Activated T-helper 9 cell treated with anti-CD3 and anti-CD28 coated beads, Interleukin-2, amount 50 U/mL, for 16 hours (primary cell): ENCODE measurements around the gene FERMT1.
"Not testable (repeated sequence)": the region's sequence is repeated elsewhere in the genome, so short reads cannot be mapped to it uniquely, and the experiment has no call there.

Experiments
- DNase-seq: peaks from one replicate; pipeline ENCODE4 v3.0.0-alpha.2; 2020; ENCODE audit warnings: low read depth

The FERMT1 gene

DNA sequence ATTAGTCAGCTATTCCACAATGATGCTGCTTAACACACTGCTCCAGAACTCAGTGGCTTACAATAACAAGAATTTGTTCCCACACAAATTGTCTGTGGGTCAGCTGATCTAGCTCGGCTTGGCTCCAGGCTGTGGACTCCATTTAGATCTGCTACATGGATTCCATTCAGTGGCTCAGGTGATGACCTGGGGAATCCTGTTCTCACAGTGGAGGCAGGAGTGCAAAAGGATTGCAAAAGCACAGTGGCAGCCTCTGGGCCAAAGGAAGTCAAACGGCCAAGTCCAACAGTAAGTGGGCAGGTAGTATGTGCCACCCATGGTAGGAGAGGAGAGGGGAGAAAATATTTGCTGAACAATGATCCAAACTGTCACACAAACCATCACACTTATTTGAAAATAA is 53.2 kb downstream of the FERMT1 start:
- DNase-seq: no peak

DNA sequence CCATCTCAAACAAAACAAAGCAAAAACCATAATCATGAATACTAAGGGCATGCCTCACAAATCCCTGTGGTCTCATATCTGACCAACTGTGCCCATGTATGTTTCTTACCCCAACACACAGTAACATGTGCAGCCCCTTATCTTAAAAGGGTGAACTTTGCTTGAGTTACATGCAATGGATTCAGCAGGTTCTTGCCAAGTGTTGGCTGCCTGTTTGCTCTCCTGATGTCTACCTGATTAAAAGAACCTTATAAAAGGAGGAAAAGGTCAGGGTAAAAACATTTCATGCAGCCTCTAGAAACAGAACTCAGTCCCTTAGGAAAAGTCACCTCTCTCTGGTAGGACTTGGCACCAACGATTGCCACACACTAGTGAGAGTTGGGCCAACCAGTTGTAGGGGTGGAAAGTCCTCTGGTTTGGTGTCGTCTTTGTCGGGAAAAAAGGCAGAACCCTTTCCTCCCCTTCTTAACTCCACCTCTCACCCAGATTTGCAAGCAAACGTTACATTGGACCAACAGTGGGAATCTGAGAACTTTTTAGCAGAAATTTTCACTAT is 55.0 kb downstream of the FERMT1 start:
- no peak for DNase-seq

DNA sequence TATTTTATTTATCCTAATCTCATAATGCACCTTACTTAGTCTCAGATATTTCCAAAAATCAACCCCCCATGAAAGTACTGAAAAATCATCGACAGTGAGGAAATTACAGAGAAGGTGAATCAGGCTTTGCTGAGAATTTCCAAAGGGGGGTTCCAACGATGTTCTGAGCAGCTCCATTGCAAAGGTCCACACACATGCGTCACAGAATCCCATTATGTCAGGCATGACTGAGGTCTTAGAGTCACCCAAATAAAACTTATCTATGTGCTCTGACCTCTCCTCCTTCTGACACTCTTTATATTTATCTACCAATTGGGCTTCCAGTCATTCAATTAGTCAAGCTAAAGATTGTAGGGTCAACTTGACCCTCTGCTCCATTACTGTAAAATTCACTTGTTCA is 56.2 kb downstream of the FERMT1 start:
- DNase-seq: no peak

DNA sequence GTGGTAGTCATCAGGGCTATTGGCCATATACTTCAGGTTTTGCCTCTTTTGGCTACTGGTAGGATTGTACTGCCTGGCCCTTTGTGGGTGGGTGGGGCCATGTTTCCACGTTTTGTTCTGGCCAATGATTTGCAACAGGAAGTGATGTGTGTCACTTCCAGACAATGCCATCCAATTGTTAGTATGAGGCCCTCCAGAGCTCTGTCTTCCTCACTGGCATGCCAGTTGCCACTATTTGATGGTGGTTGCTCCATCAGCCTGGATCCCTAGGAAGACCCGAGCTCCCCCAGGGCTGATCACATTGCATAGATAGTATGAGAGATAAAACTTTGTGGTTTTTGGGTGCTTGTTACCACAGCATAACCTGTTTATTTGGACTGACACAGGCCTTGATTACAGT is 61.3 kb downstream of the FERMT1 start:
- DNase-seq: no peak

DNA sequence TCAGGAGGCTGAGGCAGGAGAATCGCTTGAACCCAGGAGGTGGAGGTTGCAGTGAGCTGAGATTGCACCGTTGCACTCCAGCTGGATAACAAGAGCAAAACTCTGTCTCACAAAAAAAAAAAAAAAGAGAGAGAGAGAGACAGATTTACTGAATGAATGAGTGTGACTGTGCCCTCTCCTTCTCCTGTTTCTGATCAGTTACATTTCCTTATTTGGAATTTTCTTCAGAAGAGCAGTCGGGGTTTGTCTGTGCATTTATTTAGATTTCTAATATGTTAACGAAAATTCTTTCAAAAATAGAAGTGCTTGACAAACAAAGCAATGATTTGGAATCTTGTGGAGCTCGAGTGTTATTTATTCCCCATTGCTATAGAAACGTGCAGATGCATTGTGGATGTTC is 62.6 kb downstream of the FERMT1 start:
- no peak for DNase-seq

DNA sequence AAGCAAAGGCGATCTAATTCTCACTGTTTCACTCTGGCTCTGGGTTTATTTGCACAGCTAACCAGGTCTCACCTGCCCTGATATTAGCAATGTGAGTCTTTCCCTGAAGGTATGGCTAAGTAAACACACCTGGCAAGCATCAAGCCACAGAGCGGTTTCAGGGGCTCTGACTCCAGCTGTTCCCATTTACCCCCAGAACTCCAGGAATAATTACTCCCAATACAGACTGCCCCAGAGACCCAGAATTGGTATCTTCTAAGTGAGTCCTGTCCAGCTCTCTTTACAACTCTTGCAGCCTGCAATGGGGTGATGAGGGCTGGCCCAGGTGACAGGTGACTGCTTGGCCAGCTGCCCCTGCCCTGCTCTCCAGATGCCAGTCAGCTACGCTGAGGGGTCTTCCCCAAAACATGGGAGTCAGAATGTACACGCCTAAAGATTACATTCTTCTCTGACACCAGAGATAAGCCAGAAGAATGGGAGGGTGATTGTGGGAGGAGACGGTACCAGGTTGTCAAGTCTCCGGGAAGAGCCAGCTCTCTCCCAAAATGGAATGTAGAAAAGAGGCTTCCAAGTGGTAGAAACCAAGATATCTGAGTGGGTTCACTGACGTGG is 64.0 kb downstream of the FERMT1 start:
- no peak for DNase-seq

DNA sequence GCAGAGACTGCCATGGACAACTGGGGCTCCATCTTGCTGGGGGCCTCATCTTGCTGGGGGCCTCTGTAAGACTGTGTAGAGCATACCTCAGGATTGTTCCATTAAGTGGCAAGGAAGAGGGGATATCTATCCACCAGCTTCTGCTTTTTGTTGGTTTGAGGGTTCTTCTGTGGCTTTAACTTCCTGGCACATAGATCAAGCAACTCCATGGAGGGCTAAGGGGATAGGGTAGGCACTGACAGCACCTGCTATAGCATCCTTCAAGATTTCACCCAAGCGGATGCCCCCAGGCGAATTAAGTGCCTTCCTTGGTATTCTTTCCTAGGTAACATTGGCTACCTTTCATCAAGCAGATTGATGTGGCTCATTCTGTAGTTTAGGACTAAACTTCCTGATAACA is 65.1 kb downstream of the FERMT1 start:
- no peak for DNase-seq

DNA sequence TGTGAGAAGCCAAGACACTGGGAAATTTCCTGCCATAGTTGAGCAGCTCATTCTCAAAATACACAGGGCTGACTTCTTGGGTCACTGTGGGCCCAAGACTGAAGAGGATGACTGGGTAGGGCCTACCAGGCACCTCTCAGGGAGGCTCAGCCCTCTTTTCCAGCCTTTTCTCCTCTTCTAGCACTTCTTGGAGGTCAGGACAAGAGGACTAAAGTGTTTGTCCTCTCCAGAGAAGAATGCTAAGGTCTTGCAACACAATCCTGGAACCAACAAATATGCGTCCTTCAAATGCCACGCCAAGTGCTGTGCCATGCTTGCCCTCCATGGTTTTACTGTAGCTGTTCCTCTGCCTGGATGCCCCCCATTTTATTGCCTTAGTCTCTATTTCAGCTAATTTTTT is 65.7 kb downstream of the FERMT1 start:
- no peak for DNase-seq

DNA sequence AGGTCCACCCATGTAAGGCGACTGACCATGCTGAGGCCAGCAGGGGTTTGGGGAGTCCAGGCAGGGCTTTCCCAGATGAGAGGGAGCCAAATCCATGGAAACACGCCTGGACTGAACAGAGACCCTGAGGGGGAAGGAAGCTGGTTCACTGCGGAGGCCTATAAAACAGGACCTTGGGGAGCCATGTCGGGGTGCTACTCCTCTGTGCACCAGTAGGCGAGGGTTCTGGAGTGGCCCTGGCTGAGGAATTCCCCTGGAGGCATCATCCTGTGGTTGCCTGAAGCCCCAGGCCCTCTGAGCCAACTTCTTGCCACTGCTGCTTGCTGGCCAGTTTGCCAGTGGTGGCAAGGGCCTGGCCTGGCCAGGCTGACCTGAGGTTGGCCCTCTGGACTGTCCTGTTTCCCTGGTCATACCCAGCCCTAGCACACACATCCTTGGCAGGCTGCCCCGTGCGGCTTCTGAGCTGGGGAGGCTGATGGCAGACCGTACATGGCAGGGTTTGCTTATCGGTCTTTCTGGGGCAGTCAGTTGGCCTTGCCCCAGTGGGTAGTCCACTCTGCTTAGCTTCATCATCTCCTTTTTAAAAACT is 66.8 kb downstream of the FERMT1 start:
- no peak for DNase-seq

DNA sequence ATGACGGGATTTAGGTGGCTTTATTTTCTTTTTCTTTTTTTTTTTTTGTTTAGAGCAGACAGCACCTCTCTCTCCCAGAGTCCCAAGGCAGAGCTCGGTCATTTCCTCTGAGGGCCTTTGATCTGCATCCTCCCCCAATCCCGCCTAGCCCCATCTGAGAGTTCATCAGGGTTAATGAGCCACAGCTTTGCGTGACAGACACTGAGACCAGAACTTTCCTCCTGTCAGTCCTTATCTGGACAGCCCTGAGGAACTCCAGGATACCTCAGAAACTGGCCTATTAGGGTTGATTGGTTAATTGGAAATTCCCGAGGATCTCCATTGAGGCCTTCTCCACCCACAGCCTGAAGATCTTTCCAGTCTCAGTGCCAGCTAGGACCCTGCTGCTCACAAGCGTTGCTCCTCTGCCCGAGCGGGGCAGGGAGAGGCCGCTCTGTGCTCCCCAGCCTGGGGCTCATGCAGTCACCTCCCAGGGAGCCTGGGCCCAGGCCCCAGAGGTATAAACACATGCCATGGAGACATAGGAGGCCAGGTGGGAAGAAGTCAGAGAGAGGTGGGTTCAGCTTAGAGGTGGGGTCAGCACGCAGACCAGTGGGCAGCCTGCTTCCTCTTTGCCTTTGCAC is 67.6 kb downstream of the FERMT1 start:
- DNase-seq: no peak

DNA sequence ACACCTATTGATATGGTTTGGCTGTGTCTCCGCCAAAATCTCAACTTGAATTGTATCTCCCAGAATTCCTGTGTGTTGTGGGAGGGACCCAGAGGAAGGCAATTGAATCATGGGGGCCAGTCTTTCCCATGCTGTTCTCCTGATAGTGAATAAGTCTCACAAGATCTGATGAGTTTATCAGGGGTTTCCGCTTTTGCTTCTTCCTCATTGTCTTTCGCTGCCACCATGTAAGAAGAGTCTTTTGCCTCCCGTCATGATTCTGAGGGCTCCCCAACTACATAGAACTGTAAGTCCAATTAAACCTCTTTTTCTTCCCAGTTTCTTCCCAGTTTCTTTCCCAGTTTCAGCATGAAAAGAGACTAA is 68.2 kb downstream of the FERMT1 start:
- not testable (repeated sequence) for DNase-seq

DNA sequence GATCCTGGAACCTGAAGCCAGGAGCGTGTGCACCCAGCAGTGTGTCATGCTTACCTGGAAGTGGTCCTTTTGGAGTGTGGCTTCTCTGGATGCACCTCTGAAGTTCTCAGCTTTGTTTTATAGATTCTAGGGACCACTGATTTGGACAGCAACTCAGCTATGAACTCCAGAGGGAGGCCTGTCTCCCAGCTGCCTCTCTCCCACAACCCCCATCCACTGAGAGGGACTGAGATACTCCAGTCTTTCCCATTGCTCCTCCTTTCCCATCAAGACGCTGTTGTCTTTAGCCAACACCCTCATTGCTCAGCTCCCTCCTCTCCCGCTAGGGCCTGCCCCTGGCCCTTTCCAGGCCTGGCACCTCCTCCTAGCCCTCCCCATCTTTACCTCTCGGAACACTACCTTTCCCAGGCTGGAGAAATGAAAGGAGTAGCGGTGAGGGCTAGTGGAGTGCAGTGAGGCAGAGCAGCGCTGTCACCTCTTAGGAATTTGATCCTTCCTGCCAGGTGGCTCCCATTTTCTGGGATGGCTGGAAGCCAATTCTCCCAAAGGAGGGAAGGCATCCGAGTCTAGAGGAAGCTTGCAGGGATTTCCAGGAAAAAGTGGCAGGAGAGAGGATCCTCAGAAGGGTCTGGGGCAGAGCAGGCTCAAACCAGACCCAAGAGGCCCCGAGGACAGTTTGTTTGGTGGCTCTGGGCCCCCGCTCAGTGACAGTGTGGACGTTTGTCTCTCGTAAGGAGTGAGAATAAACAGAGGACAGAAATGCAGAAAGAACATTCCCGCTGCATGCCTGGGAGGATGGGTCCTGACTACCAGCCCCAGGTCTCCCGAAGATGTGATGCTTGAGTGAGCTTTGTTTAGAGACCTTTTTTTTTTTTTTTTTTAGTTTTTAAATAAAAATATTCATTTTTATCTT is 68.8 kb downstream of the FERMT1 start, which contains the start of gene LRRN4:
TSS of gene LRRN4 (minus strand) at position 285 of the 913 bp plus-strand sequence. CDS start 1,261 bp downstream, outside the sequence.
- no peak for DNase-seq

DNA sequence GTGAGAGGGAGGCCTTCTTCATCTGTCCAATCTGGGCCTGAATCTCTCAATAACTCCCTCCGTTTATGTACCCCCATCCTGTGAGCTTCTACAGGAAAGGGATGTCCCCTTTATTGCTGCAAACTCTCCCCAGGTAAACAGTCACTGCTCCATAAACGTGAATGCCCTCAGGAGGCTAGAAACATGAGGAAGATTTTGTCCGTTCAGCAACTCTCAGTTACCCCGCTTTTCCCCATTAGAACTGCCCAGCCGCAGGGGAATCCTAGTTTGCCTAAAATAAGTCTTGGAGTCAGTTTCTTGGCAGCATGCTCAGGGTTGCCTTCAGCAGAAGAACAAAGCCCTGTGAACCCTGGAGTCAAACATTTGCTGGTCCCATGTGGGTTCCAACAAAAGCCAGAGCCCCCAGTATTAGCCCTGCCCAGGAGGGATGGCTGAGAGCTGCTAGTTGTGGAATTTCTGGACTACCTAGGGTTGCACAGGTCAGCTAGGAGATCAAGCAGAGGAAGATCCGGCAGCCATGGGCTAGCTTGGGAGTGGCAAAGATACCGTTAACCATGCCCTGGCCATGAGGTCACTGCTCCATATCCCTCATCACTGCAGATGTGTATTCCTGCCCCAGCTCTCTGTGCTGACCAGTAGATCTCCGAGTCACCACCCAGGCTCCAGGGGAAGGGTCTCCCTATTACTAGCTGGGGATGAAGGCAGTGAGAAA is 69.6 kb downstream of the FERMT1 start:
- no peak for DNase-seq

DNA sequence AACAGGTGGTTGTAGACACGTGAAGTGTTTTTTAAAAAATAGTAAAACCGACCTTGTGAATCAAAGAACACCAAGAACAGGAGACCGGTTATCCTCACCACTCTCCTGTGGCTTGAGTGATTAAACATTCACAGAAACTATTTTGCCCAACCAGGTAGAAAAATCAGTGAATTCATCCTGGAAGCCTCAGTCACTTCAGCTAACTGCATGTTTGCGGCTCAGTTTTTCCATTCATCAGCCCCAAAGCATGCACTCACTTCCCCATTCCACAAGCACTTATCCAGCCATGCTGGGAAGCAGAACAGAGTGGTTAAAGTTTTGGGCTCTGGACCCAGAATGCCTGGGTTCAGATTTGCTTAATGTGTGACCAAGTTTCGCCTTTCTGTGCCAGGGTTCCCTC is 71.3 kb downstream of the FERMT1 start:
- no peak for DNase-seq

DNA sequence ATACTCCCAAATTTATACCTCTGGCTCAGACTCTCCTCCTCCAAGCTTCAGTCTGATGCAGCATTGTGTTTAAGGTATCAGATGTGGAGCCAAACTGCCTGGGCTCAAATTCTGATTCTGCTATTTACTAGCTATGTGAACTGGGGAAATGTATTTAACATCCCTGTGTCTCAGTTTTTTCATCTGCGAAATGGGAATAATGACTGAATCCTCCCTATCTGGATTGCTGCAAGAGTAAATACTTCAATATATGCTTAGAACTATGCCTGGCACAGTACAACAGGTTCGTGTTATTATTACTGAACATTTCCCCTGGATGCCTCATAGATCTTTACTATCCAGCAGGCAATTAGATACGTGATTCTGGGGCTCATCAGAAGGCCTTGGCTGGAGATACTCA is 74.4 kb downstream of the FERMT1 start:
- DNase-seq: no peak

DNA sequence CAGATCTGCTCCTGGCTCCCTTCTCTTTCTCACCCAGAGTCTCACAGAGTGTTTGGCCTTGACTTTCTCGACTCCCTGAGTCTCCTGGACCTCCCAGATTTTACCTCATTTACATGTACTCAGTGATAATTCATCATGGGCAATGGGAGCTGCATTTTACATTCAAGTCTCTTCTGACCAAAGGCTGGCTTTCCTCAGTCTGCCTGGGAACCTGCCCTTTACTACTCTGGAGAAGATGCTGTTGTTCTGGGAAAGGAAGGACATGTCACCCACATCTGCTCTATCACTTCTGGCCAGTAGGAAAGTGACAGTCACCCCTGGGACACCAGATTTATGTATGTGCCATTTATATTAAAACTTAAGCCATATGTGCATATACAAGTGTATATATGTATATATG is 76.4 kb downstream of the FERMT1 start:
- no peak for DNase-seq

DNA sequence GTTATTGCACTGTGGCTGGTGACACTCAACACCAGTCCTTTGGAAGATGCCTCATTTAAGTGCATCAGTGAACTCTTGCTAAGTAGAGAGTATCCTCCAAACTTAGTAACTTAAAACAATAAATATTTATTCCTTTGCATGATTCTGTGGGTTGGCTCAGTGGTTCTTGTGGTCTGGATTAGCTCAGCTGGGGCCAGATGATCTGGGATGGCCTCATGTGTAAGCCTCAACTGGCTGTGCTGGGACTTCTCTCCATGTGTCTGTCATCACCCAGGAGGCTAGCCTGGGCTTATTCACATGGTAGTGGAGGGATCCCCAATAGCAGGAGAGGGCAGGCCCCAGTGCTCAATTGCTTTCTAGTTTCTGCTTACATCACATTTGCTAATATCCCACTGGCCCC is 77.3 kb downstream of the FERMT1 start:
- DNase-seq: no peak

DNA sequence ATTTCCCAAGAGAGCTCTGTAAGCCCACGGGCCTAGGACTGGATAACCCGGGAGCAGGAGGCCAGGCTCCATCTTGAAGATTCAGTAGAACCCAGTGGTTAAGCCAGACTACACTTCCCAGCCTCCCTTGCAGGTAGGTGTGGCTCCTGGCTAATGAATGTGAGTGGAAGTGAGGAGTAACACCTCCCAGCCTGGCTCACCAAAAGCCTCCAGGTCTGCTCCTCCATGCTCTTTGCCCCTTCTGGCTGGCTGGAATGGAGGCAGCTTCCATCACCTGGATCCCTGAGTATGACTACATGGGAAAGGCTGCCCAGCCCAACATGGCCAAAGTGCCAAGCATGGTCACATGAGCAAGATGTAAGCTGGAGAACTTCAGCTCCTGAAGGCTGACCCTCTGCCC is 78.7 kb downstream of the FERMT1 start:
- DNase-seq: no peak

DNA sequence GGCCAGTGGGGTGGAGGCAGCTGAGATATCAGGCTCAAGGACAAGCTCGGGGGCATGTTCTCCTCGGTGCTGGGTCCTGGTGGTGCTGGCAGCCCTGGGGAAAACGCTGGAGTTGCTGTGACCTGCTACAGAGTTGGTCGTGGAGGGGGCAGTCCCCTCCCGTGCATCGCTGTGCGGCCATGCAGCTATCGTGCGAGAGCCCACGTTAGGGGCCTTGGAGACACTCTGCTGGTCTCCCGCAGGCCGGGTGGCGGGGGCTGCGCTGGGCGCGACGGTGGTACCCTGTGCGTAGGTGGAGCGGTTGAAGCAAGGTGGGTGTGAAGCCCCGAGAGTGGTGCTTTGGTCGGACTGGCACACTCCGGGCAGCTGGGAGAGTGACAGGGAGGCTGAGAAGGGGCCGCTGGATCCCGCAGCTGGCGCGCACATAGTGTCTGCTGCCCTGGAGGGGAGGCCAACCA is 81.0 kb downstream of the FERMT1 start:
- no peak for DNase-seq

DNA sequence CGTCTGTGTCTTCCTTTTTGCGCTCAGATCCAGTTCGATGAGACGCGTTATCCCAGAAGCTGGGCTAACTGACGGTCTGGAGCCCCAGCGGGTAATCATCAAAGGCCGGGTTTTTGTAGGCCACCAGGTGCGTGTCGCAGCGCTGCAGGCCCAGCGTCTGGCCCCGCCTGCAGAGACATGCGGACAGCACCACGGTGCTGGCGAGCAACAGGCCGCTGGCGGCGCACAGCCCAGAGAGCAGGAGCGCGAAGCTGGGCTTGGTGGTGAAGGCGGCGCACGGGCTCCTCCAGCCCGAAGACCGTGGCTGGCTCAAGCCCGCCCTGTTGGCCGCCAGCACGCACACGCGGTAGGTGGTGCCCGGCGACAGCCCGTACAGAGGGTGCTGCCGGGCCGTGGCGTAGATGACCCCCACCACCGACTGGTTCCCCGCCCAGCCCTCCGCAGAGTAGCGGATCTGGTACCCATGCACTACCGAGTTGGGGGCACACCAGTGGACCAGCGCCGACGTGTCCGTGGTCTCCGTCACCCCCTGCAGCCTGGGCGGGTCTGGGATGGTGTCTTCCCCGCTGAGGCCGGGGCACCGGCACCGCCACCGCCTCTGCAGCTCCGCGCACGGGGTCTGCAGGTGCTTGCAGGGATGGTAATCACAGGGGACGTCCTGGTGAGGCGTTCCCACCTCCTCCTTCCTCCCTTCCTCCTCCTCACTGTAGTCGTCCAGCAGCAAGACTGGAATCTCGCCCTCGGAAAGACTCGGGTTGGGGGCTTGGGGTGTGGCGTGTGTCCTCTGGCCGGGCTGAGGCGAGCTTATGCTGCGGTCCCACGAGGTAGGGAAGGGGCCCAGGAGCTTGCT is 81.6 kb downstream of the FERMT1 start:
- DNase-seq: no peak

DNA sequence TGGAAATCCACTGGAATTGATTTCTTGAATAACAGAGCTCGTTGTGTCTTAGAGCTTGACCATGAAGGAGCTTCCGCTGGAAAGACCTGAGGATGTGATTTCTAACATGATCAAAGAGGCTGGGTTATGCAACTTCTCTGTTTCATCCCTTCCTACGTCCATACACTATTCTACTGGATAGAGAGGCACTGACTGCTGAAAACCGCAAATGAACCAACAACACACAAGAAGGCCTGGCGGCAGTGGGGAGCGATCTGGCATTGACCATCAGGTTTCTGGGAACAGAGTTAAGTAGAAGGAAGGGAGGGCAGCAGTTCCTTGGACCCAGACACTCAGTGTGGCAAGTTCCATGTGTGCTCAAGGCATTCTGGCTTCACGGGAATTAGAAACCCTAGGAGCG is 82.3 kb downstream of the FERMT1 start:
- DNase-seq: no peak
